A204.1 (cell line): ENCODE measurements around the gene NAT16.
A peak's percentile ranks its signal among the peaks of the same experiment; 100 is the strongest.
"Not testable (repeated sequence)": the region's sequence is repeated elsewhere in the genome, so short reads cannot be mapped to it uniquely, and the experiment has no call there.

Source experiments
- FAIRE-seq: peaks from 2 replicates; lab custom pipeline; 2012; peaks lifted over from hg19 to GRCh38; lab: Jason Lieb, UNC

The NAT16 gene

DNA sequence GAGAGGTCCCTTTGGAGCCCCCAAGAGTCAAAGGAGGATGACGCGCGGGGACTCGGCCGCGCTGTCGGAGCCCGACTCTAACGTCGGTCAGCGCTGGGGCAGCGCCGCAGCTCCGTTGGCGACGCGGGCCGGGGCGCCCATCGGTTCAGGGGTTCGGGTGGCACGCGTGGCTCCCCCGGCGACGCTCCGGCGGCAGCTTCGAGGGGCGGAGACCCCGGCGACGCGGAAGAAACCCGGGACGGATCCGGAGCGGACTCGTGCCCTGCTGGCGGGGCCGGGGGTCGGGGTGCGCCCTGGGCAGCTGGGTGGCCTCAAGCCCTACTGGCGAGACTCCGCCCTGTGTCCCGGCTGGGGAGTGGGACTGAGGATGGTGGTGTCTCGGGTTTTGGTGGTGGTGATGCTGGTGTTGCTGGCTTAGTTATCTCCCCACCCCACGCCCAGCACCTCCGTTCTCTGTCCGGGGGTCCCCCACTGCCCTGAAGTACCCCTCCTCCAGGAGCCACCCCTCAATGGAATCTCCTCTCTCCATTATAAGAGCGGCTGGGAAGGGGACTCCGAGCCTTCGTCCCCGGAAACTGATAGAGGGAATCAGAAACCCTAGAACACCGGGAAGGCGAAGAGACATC, at the start of gene NAT16:
TSS of gene NAT16 (minus strand) at position 164 of the 626 bp plus-strand sequence. CDS start 5,486 bp downstream, outside the sequence.
- no peak for FAIRE-seq

DNA sequence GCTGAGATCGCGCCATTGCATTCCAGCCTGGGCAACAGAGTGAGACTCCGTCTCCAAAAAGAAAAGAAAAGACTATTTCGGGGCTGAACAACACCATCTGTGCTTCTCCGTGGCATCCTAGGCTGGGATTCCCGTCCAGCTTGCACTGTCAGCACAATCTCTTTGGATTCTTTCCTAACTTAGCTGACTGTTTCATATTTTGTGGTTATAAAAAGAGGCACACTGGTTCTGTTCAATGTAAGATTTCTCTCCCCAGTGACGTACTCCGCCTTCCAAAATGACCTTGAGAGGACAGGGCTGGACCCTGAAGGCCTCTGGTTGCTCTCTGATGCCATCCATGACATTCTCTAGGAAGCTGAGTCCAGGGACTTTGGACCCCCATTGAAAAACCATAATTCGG, 46.6 kb upstream of the NAT16 start:
- FAIRE-seq, result no peak

DNA sequence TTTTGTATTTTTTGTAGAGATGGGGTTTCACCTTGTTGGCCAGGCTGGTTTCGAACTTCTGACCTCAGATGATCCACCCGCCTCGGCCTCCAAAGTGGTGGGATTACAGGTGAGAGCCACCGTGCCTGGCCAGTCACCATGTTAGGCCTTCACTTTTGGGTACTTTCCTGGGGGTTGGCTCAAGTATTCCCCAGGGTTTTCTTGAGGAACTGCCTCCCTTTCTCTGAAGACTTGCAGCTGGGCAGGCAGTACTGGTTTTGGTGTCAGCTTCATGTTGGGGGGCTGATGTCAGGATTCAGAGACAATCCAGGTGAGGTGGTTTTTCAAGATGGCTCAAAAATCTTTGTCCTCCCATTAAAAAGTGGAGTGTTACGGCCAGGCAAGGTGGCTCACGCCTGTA, 45.6 kb upstream of the NAT16 start:
- no peak for FAIRE-seq

DNA sequence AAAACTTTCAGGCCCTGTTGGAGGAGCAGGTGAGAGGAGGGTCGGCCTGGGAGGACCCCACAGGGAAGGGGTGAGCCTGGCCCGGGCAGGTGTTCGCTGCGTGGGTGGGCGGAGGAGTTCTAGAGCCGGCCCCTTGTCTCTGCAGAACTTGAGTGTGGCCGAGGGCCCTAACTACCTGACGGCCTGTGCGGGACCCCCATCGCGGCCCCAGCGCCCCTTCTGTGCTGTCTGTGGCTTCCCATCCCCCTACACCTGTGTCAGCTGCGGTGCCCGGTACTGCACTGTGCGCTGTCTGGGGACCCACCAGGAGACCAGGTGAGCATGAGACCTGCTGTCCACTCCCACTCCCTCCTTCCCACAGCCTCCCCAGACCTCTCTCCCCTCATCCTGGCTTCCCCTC, 43.4 kb upstream of the NAT16 start:
- FAIRE-seq, result no peak

DNA sequence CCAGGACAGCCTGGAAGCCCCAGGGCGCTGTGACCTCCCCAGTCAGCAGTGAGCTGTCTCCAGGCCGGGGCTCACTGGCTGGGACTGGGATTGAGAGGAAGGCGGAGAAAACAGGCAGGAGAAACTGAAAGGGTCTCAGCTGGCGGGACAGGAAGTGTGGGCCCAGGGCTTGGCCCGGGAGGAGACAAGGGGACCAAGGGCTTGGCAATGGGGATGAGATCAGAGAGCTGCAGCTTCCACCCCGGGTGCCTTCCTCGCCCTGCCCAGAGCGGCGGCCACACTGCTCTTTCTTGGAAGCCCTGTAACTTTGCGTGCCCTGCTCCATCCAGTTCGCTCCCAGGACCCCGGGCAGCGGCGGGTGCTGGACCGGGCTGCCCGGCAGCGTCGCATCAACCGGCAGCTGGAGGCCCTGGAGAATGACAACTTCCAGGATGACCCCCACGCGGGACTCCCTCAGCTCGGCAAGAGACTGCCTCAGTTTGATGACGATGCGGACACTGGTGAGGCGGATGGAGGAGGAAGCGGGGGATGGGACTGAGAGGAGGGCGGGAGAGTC, 42.3 kb upstream of the NAT16 start:
- no peak for FAIRE-seq

DNA sequence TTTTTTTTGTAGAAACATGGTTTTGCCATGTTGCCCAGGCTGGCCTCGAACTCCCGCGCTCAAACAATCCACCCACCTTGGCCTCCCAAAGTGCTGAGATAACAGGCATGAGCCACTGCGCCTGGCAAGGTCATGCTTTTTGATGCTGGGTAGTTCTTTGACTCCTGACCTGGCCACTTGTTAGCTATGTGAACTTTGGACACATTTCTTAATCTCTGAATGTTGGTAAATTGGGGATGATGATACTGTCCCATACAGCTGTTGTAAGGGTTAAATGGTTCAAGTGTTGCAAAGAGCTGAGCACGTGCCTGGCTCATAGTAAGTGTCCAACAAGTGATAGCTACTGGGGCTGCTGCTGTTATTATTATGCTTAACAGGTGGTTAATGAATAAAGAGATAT, 40.2 kb upstream of the NAT16 start:
- no peak for FAIRE-seq

DNA sequence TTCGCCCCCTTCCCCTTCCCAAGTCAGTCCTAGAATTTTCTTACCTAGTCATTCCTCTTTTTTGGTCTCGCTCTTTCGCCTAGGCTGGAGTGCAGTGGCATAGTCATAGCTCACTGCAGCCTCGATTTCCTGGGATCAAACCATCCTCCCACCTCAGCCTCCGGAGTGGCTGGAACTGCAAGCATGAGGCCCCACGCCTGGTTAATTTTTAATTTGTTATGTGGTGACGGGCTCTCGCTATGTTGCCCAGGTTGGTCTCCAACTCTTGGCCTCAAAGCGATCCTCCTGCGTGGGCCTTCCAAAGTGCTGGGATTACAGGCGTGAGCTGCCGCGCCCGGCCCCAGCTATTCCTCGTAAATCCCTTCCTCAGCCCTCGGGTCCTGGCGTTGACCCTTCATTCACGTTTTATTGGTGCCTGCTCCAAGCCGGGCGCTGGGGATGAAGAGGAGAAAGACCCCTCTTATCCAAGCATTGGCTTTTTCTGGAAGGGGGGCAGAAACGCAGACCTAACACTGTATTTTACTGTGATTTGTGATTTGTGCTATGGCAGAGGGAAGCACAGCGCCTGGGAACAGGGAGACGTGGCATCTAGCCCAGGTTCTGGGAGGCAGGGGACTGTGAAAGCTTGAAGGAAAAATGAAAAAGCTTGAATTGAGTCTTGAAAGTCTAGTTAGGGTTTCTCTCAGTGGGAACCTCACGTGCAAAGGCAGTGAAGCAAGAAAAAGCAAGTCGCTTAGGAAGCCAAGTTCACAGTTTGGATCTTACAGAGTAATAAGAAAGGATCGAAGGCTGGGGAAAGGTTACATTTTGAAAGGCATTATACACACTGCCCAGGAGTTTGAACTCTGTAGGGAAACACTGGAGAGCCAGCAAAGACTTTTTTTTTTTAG, 38.4 kb upstream of the NAT16 start:
- no peak for FAIRE-seq

DNA sequence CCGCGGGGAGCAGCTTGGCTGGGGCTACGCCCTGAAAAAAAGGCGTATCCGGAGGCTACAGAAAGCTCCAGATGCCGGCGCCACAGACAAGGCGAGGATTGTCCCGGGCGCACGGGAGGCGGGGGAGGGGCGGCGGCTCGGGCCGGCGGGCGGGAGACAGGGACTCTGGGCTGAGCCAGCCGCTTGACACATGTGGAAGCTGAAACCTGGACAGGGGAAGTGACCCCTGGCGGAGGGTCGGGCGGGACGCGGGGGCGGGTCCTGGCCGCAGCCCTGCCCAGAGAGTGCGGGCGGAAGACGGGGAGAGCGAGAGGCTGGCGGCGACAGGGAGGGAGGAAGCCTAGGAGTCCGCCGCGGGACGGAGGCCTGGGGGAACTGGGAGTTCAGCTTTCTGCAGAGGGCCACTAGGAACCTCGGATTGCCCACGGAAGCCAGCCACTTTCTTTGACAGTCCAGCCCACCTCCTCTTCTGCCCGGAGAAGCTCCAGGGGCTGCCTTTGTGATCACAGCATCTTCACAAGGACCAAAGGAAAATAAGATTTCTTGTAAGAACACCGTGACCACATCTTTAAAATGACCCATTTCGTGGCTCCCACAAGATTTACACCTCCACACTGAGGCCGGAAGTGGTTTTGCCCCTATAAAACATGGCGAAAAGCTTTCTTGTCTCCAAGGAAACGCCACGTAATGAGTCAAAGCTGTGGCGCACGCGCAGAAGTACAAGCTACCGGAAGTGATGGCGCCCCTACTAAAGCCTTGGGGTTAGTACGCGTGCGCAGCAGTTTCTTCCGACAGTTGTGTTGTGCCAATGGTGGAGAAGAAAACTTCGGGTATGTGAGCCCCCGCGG, 37.5 kb upstream of the NAT16 start, which contains the start of the genes PLOD3 and ZNHIT1:
TSS of gene PLOD3 (minus strand) at position 194 of the 848 bp plus-strand sequence. CDS start 307 bp downstream, outside the sequence.
TSS of gene ZNHIT1 (plus strand) at position 778 of the 848 bp plus-strand sequence. CDS start at position 809, 31 bp downstream.
- peak; percentile 99 for FAIRE-seq

DNA sequence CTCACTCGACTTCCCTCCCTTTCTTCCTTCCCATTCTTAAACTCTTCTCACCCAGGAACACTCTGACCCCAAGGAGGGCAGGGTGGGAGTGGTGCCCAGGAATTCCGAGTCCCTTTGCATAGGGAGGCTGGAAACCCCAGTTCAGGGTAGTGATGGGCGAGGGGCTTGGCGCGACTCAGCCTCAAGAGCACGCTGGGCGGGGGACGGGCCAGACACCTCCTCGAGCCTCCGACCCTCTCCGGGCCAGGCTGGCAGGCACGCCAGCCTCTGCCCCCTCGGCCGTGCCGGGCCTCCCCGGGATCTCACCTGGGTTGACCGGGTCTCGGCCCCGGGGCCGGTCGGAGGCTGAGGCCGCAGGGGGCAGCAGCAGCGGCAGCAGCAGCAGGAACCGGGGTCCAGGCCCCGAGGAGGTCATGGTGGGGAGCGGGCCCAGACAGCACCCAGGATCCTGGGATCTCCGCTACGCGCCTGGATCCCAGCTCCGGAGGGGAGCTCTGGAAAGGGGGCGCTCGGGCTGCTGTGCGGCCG, 36.8 kb upstream of the NAT16 start:
- FAIRE-seq, result no peak

DNA sequence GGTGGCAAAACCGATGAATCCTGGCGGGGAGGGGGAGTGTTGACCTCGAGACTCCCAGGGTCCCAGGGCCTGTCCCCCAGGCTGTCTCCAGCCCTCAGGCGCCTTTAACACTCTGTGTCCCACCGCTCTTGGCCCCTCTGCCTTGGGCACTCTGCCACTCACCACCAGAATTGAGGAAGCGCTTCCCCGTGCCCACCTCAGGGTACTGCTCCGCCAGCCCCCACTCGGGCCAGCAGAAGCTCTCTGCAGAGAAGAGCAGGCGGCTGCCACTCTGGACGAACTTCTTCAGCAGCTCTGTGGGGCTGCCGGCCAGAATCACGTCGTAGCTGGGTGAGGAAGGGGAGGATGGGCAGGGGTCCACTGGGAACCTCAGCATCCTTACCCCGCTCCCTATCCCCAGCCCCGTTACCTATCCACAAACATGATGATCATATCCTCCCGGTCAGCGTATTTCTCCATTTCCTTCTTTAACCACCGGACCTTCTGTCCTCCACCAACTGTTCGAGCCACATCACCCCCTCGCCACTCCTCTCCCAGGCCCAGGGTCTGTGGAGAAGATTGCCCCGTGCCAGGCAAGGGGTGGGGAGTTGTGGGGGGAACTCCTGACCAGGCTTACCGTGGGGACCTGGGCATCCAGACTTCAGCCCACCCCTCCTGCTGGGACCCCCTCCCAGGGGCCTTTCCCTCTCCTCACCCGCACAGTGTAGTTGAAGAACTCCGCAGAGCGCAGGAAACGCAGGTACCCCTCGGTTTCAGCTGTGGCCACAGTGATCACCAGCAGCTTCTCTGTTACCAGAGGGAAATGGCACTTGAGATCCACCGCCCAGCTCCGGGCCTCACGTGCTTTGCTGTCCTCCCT, 36.1 kb upstream of the NAT16 start:
- no peak for FAIRE-seq

DNA sequence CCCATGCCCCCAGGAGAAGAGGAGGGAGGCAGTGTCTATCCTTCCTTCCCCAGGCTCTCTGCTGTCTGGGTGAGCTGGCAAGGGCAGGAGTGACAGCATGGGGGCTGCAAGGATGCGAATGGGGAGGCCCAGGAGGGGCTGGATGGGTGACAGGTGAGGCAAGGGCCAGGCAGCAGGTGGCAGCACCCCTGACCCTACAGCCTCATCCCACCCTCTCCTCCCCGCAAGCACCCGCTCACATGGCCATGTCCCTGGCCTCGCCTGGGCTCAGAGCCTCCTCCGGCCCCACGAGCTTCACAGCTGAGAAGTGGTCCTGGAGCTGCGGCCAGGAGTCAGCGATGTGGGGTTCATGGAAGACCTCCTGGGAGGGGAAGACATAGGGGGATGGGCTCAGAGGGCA, 31.9 kb upstream of the NAT16 start:
- FAIRE-seq, result no peak

DNA sequence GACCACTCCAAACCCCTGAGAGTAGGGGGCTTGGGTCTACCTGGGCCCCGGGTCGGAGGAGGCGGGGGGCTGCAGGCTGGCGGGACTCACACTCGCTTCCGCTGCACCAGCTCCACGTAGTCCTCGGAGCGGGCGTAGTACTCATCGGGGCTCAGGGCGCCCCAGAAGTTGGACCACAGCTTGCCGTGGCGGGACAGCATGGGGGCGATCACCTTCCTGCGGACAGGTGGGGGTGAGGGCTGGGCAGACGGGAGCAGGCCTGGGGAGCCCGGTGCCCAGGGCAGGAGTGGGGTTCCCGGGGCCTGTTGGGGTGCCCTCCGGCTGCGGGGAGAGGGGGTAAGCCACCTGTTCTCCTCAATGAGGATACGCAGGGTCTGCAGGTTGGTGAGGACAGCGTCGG, 31.4 kb upstream of the NAT16 start:
- FAIRE-seq, result no peak

DNA sequence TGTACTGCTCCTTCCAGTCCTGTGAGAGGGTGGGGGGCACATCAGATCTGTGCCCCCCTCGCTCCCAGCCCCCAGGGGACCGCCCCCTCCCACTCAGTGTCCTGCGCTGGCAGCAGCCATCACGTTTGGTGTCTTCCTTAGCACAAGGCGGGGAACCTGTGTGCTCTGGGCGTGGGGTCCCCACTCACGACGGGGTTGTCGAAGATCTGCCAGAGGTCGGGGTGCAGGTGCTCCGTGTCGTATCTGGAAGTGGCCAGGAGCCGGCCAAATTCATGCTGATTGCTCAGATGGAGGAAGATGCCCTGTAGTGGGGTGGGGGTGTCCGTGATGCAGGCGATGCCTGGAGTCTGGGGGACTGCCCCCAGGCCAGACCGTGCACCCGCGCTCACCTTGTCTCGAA, 30.1 kb upstream of the NAT16 start:
- FAIRE-seq, result no peak

DNA sequence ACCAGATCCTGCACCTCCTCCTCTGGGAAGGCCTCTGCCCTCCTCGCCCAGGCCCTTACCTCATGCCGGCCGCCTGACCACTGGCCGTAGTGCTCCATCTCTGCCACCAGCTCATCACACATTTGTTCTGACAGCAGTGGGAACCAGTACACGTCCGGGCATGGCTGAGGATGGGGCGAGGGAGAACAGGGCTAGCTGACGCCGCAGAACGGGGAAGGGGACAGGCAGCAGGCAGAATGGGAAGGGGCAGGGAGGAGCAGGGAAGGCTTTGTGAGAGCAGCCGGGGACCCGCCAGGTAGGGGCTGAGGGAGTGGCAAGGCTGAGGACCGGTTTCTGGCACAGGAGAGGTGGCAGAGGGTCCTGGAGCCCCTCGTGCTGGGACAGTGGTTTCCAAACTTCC, 28.7 kb upstream of the NAT16 start:
- FAIRE-seq, result no peak

DNA sequence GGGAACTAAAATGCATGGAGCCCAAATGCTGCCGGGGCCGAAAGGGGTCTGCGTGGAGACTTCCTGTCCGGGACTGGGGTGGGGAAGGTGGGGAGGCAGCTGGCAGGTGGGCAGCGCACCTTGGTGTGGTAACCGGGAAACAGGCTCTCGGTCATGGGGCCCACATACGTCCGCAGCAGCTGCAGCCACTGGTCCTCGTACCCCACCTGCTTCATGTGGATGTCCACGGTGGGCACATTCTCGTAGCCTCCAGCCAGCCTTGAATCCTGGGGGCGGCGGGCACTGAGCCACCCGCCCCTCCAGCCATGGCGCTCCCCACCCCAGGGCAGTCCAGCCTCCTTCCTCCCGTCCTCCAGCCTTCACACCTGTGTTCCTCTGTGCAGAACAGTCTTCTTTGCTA, 27.4 kb upstream of the NAT16 start:
- no peak for FAIRE-seq

DNA sequence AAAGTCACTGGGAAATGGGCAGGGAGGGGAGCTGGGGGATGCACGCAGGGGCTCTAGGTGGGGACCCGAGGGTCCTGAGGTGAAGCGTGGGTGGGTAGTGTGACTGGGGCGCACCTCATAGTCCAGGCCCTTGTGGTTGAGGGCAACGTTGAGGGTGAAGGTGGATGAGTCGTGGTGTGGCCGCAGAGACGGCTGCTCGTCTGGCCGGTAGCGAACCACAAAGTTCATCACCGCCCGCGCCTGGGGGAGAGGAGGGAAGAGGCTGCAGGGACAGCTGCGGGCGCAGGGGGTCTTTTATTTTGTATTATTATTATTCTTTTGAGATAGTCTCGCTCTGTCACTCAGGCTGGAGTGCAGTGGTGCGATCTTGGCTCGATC, 26.6 kb upstream of the NAT16 start:
- no peak for FAIRE-seq

DNA sequence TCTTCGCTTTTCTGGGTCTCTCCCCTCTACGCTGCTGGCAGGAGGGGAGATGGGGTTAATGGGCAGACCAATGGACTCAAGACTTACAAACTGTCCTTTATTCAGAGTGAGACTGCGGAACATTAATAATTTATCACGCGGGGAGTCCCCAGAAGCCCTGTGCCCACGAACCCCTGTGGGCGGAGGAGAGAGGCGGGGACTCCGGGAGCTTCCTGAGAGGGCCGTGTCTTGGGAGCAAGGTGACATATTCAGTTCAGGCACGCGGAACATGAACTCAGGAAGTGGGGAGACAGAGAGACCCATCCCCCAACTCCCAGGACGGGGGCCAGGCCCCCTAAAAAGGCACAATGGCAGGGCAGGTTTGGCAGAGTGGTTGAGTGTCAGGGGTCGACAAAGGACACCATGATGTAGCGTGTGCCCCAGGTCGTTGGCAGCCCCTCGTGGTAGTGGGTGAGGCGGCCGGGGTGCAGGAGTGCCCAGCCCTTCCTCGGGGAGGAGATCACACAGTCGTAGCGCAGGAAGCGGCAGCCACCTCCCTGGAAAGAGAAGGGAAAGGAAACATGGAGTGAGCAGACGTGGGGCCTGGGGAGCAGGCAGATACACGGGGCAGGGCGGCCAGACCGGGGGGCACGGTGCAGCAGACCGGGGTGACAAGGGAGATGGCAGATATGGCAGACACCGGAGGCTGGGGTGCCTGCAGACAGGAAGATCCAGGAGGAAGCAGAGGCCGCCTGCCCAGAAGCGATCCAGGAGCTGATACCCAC, 26.0 kb upstream of the NAT16 start:
- no peak for FAIRE-seq

DNA sequence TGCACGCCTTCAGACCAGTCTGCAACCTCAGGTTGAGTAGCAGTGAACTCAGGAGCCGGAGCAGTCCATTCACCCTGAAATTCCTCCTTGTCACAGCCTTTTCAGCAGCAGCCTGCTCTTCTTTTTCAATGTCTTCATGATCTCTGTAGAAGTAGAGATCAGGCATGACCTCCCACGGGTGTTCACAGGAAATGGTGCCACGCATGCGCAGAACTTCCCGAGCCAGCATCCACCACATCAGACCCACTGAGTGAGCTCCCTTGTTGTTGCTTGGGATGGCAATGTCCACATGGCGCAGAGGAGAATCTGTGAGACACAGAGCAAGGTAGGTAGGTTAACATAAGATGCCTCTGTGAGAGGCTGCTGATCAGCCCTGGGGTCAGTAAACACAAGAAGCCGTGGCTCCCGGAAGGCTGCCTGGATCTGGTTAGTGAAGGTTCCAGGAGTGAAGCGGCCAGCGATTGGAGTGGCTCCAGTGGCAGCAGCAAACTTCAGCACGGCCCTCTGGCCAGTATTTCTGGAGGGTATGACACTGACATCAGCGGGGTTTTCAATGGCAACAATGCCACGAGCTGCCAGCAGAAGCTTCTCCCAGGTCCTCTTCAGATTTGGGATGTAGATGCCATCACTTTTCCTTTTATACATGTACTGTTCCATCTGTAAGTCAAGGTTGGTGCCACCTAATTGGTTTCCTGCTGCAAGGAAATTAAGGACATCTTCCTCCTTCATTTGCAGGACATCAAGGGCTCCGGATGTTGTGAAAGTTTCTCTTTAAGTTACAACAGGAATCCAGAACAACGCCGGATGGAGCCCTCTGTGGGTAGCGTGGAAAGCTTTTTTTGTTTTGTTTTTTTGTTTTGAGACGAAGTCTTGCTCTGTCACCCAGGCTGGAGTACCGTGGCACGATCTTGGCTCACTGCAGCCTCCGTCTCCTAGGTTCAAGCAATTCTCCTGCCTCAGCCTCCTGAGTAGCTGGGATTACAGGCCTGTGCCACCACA, 23.9 kb upstream of the NAT16 start:
- not testable (repeated sequence) for FAIRE-seq

DNA sequence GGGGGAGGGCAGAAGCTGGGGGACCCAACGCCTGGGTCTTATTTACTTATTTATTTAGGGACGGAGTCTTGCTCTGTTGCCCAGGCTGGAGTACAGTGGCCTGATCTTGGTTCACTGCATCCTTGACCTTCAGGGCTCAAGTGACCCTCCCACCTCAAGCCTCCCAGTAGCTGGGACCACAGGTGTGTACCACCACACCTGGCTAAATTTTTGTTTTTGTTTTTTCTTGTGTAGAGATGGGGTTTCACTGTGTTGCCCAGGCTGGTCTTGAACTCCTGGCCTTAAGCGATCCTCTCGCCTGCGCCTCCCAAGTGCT, 22.5 kb upstream of the NAT16 start:
- FAIRE-seq, result no peak
